HG03095 (cell line): ENCODE results near the gene SNCG.
"Not testable (repeated sequence)": the region's sequence is repeated elsewhere in the genome, so short reads cannot be mapped to it uniquely, and the experiment has no call there.

ENCODE experiments used
- ATAC-seq: cut with Tn5 transposase; IDR thresholded peaks from one replicate; pipeline ENCODE4 v1.9.1; 2021; ENCODE audit warnings: moderate library complexity; ENCODE audit not compliant: unreplicated experiment

SNCG gene

GRCh38 chr10:86972613-86973380, 14.4 kb downstream of the SNCG start:
- ATAC-seq: no peak

DNA sequence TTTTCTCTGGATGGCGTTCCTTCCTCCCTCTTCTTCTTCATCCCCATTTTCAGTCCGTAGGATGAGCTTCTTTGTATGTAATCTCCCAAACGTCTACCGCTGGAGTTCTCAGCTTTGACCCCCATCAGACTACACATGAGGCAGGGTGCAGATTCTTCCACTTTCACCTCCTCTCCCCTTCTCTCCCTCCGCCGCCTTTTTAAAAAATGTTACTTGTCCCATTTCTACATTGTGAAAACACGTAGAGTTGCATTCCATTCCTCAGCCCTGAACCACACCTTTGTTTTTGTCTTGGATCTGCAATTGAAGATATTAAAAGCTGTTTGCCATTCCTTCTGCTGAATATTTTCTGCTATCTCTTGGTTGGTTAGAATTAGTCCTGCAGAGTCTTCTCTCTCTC, 16.1 kb downstream of the SNCG start:
- no peak for ATAC-seq

DNA sequence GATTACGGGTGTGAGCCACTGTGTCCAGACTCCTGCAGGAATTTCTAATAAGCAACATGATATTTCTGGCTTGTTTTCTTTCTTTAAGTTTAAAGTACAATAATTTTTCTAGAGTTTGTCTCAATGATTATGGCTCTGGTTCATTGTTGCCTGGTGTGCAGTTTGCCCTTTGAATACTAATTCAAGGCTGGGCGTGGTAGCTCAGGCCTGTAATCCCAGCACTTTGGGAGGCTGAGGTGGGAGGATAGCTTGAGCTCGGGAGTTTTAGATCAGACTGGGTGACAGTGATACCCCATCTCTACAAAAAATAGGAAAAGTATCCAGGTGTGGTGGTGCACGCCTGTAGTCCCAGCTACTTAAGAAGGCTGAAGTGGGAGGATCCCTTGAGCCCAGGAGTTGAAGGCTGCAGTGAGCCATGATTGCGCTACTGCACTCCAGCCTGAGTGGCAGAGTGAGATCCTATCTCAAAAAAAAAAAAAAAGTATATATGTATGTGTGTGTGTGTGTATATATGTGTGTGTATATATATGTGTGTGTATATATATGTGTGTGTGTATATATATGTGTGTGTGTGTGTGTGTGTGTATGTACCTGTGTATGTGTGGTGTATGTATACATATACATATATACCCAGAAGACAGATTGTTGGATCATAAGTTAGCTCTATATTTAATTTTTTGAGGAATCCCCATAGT, 18.1 kb downstream of the SNCG start:
- no peak for ATAC-seq

DNA sequence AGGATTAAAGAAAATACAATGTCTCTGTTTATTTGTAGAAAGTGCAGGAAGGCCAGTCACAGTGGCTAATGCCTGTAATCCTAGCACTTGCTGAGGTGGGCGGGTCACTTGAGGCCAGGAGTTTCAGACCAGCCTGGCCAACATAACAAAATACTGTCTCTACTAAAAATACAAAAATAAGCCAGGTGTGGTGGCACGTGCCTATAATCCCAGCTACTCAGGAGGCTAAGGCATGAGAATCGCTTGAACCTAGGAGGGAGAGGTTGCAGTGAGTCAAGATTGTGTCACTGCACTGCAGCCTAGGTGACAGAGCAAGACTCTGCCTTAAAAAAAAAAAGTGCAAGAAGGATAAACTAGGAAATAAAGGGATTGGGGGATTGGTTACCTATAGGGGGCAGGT, 20.1 kb downstream of the SNCG start:
- ATAC-seq: not testable (repeated sequence)

DNA sequence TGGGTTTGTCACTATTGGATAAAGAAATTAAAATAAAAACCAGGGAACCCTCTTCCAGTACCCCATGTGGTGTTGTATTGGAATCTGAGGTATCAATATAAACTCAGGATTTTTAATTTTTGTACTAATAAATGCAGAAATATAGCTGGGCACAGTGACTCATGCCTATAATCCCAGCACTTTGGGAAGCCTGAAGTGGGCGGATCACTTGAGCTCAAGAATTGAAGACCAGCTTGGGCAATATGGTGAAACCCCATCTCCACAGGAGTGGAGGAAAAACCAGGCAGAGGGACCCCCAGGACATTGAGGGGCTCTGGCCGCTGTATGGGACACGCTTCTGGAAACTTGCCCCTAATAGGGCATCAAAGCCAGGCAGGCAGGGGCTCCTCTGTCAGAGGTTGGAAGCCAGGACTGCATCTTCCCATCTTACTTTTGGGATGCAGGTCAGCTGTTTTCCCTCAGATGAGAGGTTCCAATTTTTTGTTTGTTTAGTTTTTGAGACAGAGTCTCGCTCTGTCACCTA, 21.0 kb downstream of the SNCG start:
- no peak for ATAC-seq

DNA sequence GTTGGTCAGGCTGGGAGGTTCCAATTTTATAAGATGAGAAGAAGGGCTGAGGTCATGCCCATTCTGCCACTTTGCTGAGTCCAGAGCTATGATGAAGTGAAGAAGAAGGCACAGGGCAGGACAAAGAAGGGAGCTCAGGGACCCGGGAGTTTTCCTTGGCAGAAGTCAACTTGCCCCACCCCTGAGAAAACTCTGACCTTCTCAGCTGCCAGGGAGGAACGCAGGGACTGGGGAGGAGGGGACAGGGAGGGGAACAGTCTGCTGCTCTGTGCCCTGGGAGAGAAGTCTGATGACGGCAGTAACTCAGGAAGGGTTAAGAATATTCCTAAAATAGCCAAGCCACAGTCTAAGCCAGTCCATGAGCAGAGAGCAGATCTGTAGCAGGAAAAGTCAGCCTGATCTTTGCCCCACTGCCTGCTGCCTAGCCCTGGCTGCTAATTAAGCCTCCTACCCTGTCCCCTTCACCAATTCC, 21.6 kb downstream of the SNCG start:
- ATAC-seq: no peak

DNA sequence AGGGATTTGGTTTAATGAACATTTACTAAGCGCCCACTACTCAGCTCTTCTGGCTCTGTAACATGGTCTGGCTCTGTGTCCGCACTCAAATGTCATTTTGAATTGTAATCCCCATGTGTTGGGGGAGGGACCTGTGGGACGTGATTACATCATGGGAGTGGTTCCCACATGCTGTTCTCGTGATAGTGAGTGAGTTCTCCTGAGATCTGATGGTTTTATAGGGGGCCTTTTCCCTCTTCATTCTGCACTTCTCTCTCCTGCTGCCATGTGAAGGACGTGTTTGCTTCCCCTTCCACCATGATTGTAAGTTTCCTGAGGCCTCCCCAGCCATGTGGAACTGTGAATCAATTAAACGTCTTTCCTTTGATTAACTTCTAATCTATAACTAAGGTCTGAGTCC, 22.6 kb downstream of the SNCG start:
- not testable (repeated sequence) for ATAC-seq

DNA sequence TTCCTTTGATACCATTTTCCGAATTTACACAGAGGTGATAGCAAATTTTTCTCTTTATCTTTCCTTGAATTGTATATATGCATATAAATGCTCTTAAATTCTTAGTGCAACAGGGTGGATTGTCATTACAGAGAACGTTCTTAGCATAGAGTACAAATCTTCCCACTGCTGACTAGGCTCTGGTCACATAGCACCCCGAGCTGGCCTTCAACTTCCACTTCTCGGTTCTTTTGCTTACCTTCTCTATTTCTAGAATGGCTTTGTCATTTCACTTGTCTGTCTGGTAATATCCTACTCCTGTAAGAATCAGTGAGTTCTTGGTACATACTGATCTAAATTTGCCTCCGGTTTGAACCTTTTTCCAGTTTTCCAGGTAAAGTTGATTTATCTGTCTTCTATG, 23.3 kb downstream of the SNCG start:
- ATAC-seq: no peak

DNA sequence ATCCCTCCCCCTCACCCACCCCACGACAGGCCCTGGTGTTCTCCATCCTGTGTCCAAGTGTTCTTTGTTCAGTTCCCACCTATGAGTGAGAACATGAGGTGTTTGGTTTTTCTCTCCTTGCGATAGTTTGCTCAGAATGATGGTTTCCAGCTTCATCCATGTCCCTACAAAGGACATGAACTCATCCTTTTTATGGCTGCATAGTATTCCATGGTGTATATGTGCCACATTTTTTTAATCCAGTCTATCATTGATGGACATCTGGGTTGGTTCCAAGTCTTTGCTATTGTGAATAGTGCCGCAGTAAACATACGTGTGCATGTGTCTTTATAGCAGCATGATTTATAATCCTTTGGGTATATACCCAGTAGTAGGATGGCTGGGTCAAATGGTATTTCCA, 26.1 kb downstream of the SNCG start:
- ATAC-seq: not testable (repeated sequence)

DNA sequence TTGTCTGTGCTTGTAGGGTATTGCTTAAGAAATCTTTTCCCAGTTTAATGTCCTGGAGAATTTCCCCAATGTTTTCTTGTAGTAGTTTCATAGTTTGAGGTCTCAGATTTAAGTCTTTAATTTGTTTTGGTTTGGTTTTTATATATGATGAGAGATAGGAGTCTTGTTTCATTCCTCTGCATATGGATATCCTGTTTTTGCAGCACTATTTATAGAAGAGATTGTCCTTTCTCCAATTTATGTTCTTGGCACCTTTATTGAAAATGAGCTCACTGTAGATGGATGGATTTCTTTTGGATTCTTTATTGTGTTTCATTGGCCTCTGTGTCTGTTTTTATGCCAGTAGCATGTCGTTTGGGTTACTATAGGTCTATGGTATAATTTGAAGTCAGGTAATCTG, 30.1 kb downstream of the SNCG start:
- ATAC-seq: no peak

- ATAC-seq: not testable (repeated sequence)
Measured at GRCh38 chr10:86991362-86991761, 33.0 kb downstream of the SNCG start.

GRCh38 chr10:86992456-86992855, 34.1 kb downstream of the SNCG start:
- no peak for ATAC-seq

GRCh38 chr10:86992929-86993328, 34.5 kb downstream of the SNCG start:
- ATAC-seq: no peak

DNA sequence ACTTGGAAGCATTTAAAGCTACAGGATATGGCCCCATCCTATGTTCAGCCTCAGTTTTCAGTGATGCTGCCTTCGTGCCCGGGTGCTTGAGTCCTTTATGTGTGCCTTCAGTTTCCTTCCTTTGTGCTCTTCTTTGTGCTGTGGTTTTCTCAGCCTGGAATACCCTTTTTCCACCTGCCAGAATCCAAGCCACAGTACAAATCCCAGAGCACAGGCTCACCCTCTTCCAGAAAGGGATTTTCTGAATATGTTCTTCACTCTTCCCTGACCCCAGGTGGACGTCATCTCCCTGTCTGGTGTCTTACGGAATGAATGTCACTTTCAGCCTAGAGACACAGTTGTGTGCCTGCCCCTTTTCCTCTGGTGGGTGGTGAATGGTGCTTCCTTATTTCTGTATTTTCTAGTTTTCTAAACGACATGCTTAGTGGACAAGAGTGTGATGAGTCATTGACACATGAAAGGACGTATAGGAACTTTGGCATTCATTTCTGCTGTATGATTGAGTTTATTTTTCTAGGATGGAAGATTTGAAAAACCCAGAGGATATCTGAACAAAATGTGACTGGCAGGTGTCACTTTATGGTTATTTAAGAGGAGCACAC, 41.5 kb downstream of the SNCG start:
- not testable (repeated sequence) for ATAC-seq

DNA sequence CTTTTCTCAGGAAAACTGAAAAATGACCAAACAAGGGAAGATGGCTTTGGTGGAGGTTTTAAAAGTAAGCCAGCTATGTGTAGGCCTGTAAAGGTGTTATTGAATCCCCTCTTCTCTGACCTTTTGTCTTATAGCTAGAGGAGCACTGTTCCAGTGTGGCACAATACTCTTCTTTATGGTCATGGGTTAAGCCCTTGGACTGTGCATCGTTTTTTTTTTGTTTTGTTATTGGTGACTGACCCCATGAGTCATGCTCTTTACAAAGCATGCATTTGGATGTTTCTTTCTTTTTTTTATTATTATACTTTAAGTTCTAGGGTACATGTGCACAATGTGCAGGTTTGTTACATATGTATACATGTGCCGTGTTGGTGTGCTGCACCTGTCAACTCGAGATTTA, 42.1 kb downstream of the SNCG start:
- ATAC-seq: no peak

GRCh38 chr10:87007124-87007523, 48.7 kb downstream of the SNCG start:
- not testable (repeated sequence) for ATAC-seq

- not testable (repeated sequence) for ATAC-seq
Measured at GRCh38 chr10:87007674-87008073, 49.3 kb downstream of the SNCG start.

GRCh38 chr10:87008303-87008702, 49.9 kb downstream of the SNCG start:
- not testable (repeated sequence) for ATAC-seq

DNA sequence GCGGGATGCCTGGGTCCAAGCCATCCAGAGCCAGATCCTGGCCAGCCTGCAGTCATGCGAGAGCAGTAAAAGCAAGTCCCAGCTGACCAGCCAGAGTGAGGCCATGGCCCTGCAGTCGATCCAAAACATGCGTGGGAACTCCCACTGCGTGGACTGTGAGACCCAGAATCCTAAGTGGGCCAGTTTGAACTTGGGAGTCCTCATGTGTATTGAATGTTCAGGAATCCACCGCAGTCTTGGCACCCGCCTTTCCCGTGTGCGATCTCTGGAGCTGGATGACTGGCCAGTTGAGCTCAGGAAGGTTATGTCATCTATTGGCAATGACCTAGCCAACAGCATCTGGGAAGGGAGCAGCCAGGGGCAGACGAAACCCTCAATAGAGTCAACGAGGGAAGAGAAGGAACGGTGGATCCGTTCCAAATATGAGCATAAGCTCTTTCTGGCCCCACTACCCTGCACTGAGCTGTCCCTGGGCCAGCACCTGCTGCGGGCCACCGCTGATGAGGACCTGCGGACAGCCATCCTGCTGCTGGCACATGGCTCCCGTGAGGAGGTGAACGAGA, 50.8 kb downstream of the SNCG start:
- ATAC-seq: not testable (repeated sequence)
